Measurements from ENCODE around the gene FLRT1. TPM values are rescaled to one million over a fixed set of nuclear protein-coding genes. Genes with fewer than 3 reads are reported as not detected.

FLRT1 gene, protein sequence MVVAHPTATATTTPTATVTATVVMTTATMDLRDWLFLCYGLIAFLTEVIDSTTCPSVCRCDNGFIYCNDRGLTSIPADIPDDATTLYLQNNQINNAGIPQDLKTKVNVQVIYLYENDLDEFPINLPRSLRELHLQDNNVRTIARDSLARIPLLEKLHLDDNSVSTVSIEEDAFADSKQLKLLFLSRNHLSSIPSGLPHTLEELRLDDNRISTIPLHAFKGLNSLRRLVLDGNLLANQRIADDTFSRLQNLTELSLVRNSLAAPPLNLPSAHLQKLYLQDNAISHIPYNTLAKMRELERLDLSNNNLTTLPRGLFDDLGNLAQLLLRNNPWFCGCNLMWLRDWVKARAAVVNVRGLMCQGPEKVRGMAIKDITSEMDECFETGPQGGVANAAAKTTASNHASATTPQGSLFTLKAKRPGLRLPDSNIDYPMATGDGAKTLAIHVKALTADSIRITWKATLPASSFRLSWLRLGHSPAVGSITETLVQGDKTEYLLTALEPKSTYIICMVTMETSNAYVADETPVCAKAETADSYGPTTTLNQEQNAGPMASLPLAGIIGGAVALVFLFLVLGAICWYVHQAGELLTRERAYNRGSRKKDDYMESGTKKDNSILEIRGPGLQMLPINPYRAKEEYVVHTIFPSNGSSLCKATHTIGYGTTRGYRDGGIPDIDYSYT
- total RNA-seq = 1 to 10 TPM in 1 of 2 donors, under 1 TPM in 1; 0.67 to 1.7 TPM

DNA sequence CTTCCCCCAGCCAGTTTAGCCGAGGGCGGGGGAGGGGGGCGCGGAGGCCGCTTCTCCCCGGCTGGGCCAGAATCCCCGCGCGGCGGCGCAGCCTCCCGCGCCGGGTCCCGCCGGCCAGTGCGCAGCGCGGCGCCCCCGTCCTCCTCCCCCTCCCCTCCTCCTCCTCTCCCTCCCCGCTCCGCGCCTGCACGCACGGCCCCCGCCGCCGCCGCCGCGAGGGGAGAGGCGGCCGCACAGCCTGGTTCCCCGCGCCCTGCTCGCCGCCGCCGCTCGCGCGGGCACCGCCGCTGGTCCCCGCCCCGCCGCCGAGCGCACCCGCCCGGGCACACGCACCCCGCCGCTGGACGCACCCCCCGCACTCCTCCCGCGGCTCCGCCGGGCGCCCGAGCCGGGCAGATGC is at the start of gene FLRT1:
Gene FLRT1 (plus strand): TSS at position 356 of the 400 bp plus-strand sequence. CDS start 80,337 bp downstream, outside the sequence.
- Histone ChIP-seq H3K4me3 (peak within 1 kb of the TSS; percentile 50 to 62), H3K36me3 (no peaks in the 10 kb centered on the region), H3K27me3 (no peaks in the 10 kb centered on the region), H3K27ac (peak within 1 kb of the TSS; percentile 62 to 68), H3K4me1 (peaks cover 0 to 20% of the 10 kb centered on the region in 2 donors), H3K9me3 (no peaks in the 10 kb centered on the region)
- TF ChIP-seq, protein P1, sequence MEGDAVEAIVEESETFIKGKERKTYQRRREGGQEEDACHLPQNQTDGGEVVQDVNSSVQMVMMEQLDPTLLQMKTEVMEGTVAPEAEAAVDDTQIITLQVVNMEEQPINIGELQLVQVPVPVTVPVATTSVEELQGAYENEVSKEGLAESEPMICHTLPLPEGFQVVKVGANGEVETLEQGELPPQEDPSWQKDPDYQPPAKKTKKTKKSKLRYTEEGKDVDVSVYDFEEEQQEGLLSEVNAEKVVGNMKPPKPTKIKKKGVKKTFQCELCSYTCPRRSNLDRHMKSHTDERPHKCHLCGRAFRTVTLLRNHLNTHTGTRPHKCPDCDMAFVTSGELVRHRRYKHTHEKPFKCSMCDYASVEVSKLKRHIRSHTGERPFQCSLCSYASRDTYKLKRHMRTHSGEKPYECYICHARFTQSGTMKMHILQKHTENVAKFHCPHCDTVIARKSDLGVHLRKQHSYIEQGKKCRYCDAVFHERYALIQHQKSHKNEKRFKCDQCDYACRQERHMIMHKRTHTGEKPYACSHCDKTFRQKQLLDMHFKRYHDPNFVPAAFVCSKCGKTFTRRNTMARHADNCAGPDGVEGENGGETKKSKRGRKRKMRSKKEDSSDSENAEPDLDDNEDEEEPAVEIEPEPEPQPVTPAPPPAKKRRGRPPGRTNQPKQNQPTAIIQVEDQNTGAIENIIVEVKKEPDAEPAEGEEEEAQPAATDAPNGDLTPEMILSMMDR (IDR thresholded peaks at IDR 0.05) = no peak
- DNase-seq (ENCODE audit: low spot score) = no peak

DNA sequence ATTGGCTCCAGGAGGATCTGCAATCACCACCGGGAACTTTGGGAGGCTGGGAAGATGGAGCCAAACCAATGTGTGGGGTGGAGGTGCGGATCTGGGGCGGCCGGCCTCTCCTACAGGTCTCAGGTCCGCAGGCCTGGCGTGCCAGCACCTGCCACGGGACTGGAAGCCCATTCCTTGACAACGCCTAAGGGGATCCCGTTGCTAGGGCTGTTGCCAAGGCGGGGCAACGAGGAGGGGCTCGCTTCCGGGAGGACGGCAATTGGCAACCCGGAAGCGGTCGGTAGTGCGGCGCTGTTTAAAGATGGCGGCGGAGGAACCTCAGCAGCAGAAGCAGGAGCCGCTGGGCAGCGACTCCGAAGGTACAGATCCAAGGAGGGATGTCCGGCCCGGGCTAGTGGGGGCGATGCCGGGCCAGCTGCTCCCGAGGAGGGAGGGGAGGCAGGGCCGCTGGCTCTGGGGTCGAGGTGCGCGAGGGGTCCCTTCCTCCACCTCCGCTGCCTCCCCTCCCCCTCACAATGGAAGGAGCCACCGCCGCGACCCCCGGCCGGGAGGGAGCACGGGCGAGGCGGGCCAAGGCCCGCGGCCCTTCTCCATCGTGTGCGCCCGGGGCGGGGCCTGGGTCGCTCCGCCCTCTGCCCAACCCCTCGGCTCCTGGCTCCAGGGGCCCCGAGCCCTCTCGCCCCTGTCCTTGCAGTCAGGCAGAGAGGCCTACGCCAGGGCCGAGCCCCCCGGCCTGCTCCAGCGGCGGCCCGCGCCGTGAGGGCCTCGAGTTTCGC is 49.4 kb upstream of the FLRT1 start, which contains the start of gene OTUB1:
Gene OTUB1 (plus strand): TSS at position 283 of the 776 bp plus-strand sequence. CDS start 19 bp downstream, at position 302.
- H3K27ac ChIP-seq = peak within 1 kb of the TSS; percentile 84 to 90
- no peaks in the 10 kb centered on the region for H3K27me3 ChIP-seq
- peaks cover 21% of the 10 kb centered on the region for H3K36me3 ChIP-seq
- TF ChIP-seq, protein P1 (IDR thresholded peaks at IDR 0.05) = no peak
- no peaks in the 10 kb centered on the region for H3K9me3 ChIP-seq
- peaks cover 0 to 31% of the 10 kb centered on the region in 2 donors for H3K4me1 ChIP-seq
- peak within 1 kb of the TSS; percentile 99 to 100 for H3K4me3 ChIP-seq
- peak; percentile 91 for DNase-seq (ENCODE audit: low spot score)

DNA sequence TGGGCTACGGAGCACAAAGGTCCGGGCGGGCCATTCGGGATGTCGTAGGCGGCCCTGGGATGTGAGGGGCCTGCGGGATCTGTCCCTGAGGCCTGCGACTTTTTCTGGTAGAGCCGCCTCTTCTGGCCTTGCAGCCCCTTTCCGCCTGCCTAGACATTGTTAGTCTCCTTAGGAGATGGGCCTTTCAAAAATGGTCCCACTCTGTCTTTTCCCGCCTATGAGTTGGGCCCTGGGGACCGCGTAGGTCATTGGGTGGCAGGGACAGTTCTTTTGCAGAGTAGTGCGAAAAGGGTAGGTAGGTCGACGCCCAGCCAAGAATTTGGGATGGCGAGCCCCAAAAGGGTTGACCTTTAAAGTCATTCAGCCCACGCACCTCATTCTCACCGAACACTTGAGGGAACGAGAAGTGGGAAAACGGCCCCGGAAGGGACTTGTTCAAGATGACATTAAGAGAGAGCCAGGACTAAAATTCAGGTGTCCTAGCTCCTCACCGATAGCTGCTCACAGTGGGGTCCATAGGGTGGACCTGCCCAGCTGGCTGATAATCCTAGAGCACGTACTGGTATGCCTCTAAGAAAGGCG is 48.7 kb upstream of the FLRT1 start:
- peak overlapping the region; percentile 99 to 100 for H3K4me3 ChIP-seq
- H3K27me3 ChIP-seq = no peaks in the 10 kb centered on the region
- TF ChIP-seq, protein P1 (IDR thresholded peaks at IDR 0.05) = no peak
- peaks cover 0 to 28% of the 10 kb centered on the region in 2 donors for H3K4me1 ChIP-seq
- H3K9me3 ChIP-seq = no peaks in the 10 kb centered on the region
- peaks cover 22% of the 10 kb centered on the region for H3K36me3 ChIP-seq
- no peak for DNase-seq (ENCODE audit: low spot score)
- peak overlapping the region; percentile 84 to 90 for H3K27ac ChIP-seq

DNA sequence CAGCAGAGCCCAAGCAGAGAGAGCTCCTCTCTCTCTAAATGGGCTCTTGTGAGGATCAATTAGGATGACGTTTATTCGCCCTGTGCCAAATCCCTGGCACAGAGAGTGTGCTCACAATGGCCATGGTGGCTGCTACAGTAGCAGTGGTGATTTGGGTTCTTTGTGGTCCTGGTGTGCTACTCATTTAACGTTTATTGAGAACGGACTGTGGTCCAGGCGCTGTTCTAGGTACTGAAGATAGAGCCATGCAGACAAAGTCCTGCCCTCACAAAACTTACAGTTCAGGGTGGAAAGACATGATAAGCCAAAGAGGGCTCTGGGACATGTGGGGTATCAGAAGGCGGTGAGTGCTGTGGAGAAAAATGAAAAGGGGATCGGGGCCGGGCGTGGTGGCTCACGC is 44.2 kb upstream of the FLRT1 start:
- Histone ChIP-seq H3K36me3 (peaks cover 37% of the 10 kb centered on the region), H3K4me1 (peaks cover 0 to 21% of the 10 kb centered on the region in 2 donors), H3K27me3 (no peaks in the 10 kb centered on the region), H3K4me3 (no peak overlapping the region), H3K9me3 (no peaks in the 10 kb centered on the region), H3K27ac (no peak overlapping the region)
- TF ChIP-seq, protein P1 (IDR thresholded peaks at IDR 0.05) = no peak
- DNase-seq (ENCODE audit: low spot score) = no peak

DNA sequence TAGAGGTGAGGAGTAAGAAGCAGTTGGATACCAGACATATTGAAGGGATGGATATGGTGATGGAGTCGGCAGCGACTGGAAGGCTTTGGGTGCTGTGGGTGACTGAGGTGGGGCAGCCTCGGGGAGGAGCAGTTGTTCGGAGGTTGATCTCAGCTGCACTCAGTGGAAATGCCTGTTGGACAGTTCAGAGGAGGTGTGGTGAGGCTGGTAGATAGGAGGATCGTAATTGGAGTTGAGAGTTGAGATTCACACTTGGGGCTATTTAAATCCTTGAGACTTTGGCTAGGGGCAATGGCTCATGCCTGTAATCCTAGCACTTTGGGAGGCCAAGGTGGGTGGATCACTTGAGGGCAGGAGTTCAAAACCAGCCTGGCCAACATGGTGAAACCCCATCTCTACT is 42.6 kb upstream of the FLRT1 start:
- TF ChIP-seq, protein P1 (IDR thresholded peaks at IDR 0.05) = no peak
- no peaks in the 10 kb centered on the region for H3K9me3 ChIP-seq

More for the DNA sequence above, 42.6 kb upstream of the FLRT1 start:
- peaks cover 0 to 6% of the 10 kb centered on the region in 2 donors for H3K4me1 ChIP-seq
- H3K4me3 ChIP-seq = no peak overlapping the region
- no peak for DNase-seq (ENCODE audit: low spot score)
- H3K27me3 ChIP-seq = no peaks in the 10 kb centered on the region
- no peak overlapping the region for H3K27ac ChIP-seq
- peaks cover 51% of the 10 kb centered on the region for H3K36me3 ChIP-seq
